Right lobe of liver (tissue), 4 donors: ENCODE results near the gene CCNB1IP1.

Source experiments
- POLR2A ChIP-seq: fragments of 450-650 bp; IDR thresholded peaks from one replicate; pipeline ENCODE4 v1.6.1; 2017; ENCODE audit warnings: antibody characterized with exemption, mild to moderate bottlenecking
- TF ChIP-seq, protein P1 (sequence below), 4 donors: fragments of 200-600 bp in 3 of 4; fragments of 450-650 bp in 1 of 4; IDR thresholded peaks; one replicate each; pipeline versions ENCODE4 v1.5.1 to v1.8.0; 2016 to 2022; ENCODE audit warnings: antibody characterized with exemption in 4 of 4, mild to moderate bottlenecking in 2 of 4
- donor health status: DM: no; HTN: no; CAD: no.
- donor health status: DM: no; HTN: no; CAD: no.
- donor health status: DM: no; HTN: yes; CAD: no.

- TF ChIP-seq, protein P1, sequence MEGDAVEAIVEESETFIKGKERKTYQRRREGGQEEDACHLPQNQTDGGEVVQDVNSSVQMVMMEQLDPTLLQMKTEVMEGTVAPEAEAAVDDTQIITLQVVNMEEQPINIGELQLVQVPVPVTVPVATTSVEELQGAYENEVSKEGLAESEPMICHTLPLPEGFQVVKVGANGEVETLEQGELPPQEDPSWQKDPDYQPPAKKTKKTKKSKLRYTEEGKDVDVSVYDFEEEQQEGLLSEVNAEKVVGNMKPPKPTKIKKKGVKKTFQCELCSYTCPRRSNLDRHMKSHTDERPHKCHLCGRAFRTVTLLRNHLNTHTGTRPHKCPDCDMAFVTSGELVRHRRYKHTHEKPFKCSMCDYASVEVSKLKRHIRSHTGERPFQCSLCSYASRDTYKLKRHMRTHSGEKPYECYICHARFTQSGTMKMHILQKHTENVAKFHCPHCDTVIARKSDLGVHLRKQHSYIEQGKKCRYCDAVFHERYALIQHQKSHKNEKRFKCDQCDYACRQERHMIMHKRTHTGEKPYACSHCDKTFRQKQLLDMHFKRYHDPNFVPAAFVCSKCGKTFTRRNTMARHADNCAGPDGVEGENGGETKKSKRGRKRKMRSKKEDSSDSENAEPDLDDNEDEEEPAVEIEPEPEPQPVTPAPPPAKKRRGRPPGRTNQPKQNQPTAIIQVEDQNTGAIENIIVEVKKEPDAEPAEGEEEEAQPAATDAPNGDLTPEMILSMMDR (IDR thresholded peaks at IDR 0.05), result no peak
- no peak for TF ChIP-seq POLR2A
These were observed 30.9 kb downstream of the CCNB1IP1 start for GRCh38 chr14:20302042-20302755.
